SK-N-SH (cell line): ENCODE data around the gene WWOX. TPM values are rescaled to one million over a fixed set of nuclear protein-coding genes. Genes with fewer than 3 reads are reported as not detected.

Experiments used
- CTCF ChIA-PET: fragments of 300-600, 350-600 bp; formaldehyde crosslinking; extraction: SDS; loops from one replicate; lab custom pipeline; 2021; lab: Yijun Ruan, JAX
- POLR2A ChIA-PET: fragments of 350-600 bp; sonication (Branson Sonifier 250); formaldehyde crosslinking; extraction: SDS; loops from one replicate; lab custom pipeline; 2020; ENCODE audit warnings: antibody characterized with exemption, inconsistent platforms; lab: Yijun Ruan, JAX
- DNase-seq: peaks from one replicate; pipeline ENCODE4 v3.0.0; 2012
- H2AFZ ChIP-seq: fragments of 200-600 bp; sonication (generic); 2 replicates; pipeline ENCODE4 v1.8.1; 2016; ENCODE audit warnings: antibody characterized with exemption, mild to moderate bottlenecking, low read depth
- H3F3A ChIP-seq: fragments of 200-600 bp; sonication (generic); replicated peaks from 2 replicates; pipeline ENCODE3; 2016; ENCODE audit warnings: antibody characterized with exemption, mild to moderate bottlenecking; ENCODE audit not compliant: insufficient read depth
- H3K27ac ChIP-seq, 2 experiments: fragments of 200-500 bp in 1 of 2; fragments of 200-600 bp in 1 of 2; sonication (Bioruptor generic) in 1 of 2; sonication (generic), shearing (Covaris generic) in 1 of 2; 2 replicates each; pipeline versions ENCODE4 v1.5.1 to v1.6.1; 2014 to 2016; ENCODE audit warnings: low read depth in 2 of 2, inconsistent platforms in 1 of 2, low read length in 1 of 2, mild to moderate bottlenecking in 1 of 2, mixed read lengths in 1 of 2
- H3K27me3 ChIP-seq: fragments of 200-600 bp; sonication (generic), shearing (Covaris generic); 2 replicates; pipeline ENCODE4 v1.6.1; 2016; ENCODE audit warnings: mixed run types; ENCODE audit not compliant: insufficient read depth
- H3K36me3 ChIP-seq, 2 experiments: fragments of 200-500 bp in 1 of 2; fragments of 200-600 bp in 1 of 2; sonication (Bioruptor generic) in 1 of 2; sonication (generic) in 1 of 2; replicated peaks in 1 of 2; 2 replicates each; pipeline versions ENCODE3 to v1.5.1; 2014 to 2016; ENCODE audit warnings: low read length in 1 of 2, mild to moderate bottlenecking in 1 of 2; ENCODE audit not compliant: insufficient read depth in 2 of 2, control insufficient read depth in 1 of 2
- H3K4me1 ChIP-seq, 2 experiments: fragments of 200-500 bp in 1 of 2; fragments of 200-600 bp in 1 of 2; sonication (Bioruptor generic) in 1 of 2; sonication (generic), shearing (Covaris generic) in 1 of 2; 2 replicates each; pipeline versions ENCODE4 v1.5.1 to v1.6.1; 2014 to 2016; ENCODE audit warnings: low read depth in 1 of 2, low read length in 1 of 2, mixed run types in 1 of 2; ENCODE audit not compliant: insufficient read depth in 2 of 2, control insufficient read depth in 1 of 2
- H3K4me2 ChIP-seq: fragments of 200-600 bp; sonication (generic), shearing (Covaris generic); 2 replicates; pipeline ENCODE4 v1.6.1; 2017; ENCODE audit warnings: mixed run types
- H3K4me3 ChIP-seq, 2 experiments: fragments of 200-500 bp in 1 of 2; fragments of 200-600 bp in 1 of 2; sonication (Bioruptor generic) in 1 of 2; sonication (generic), shearing (Covaris generic) in 1 of 2; 2 replicates each; pipeline versions ENCODE4 v1.5.1 to v1.8.1; 2014 to 2016; ENCODE audit warnings: low read depth in 2 of 2, inconsistent platforms in 1 of 2, low read length in 1 of 2, mild to moderate bottlenecking in 1 of 2, mixed read lengths in 1 of 2, moderate library complexity in 1 of 2
- H3K79me2 ChIP-seq: fragments of 200-600 bp; sonication (generic); 2 replicates; pipeline ENCODE4 v1.8.1; 2017; ENCODE audit warnings: mild to moderate bottlenecking; ENCODE audit not compliant: insufficient read depth
- H3K9ac ChIP-seq: fragments of 200-600 bp; sonication (generic); 2 replicates; pipeline ENCODE4 v1.6.1; 2017; ENCODE audit warnings: mixed run types
- H3K9me2 ChIP-seq: fragments of 200-600 bp; sonication (generic); 2 replicates; pipeline ENCODE4 v1.6.1; 2017; ENCODE audit warnings: mixed run types
- H3K9me3 ChIP-seq: fragments of 200-600 bp; sonication (generic); 2 replicates; pipeline ENCODE4 v1.6.1; 2017; ENCODE audit warnings: mixed run types, mild to moderate bottlenecking, moderate library complexity
- H4K20me1 ChIP-seq: fragments of 200-600 bp; sonication (generic); 2 replicates; pipeline ENCODE4 v1.6.1; 2017; ENCODE audit warnings: mild to moderate bottlenecking, mixed run types; ENCODE audit not compliant: insufficient read depth
- EZH2phosphoT487 ChIP-seq: fragments of 200-600 bp; sonication (generic); IDR thresholded peaks from 2 replicates; pipeline ENCODE4 v1.6.1; 2017; ENCODE audit warnings: low read depth, mixed run types, mild to moderate bottlenecking, antibody characterized with exemption, moderate library complexity, borderline replicate concordance
- GABPA ChIP-seq: IDR thresholded peaks from 2 replicates; pipeline ENCODE4 v1.4.0; 2012; ENCODE audit warnings: low read depth, mild to moderate bottlenecking
- JUND ChIP-seq: IDR thresholded peaks from 2 replicates; pipeline ENCODE4 v1.4.0; 2012
- RAD21 ChIP-seq: IDR thresholded peaks from 2 replicates; pipeline ENCODE4 v1.6.1; 2012; ENCODE audit warnings: mild to moderate bottlenecking, low read length
- RXRA ChIP-seq: IDR thresholded peaks from 2 replicates; pipeline ENCODE4 v1.4.0; 2012; ENCODE audit warnings: low read depth, mild to moderate bottlenecking, borderline replicate concordance
- WGBS: methylation state at CpG from one replicate; pipeline ENCODE4 v1.1.6; 2017; ENCODE audit warnings: low lambda C conversion rate; 5-methylcytosine and 5-hydroxymethylcytosine counted together
- polyA plus RNA-seq, 3 experiments: library from polyadenylated mRNA; depleted of rRNA; stranded (reverse); fragments of >200 nt; gene quantifications; 2 replicates each; pipeline ENCODE4 v1.2.3, GENCODE V29; 2012
- TF ChIP-seq, protein P1 (sequence below): IDR thresholded peaks from 2 replicates; pipeline ENCODE4; 2012
- TF ChIP-seq, protein P2 (sequence below): fragments of 150-350 bp; IDR thresholded peaks from 2 replicates; pipeline ENCODE4 v1.6.1; 2016; ENCODE audit warnings: mild to moderate bottlenecking, low read depth, low read length
- TF ChIP-seq, protein P3 (sequence below): IDR thresholded peaks from 2 replicates; pipeline ENCODE4 v1.4.0; 2012; ENCODE audit warnings: low read depth
- TF ChIP-seq, protein P4 (sequence below): fragments of 200-600 bp; sonication (generic); IDR thresholded peaks from 2 replicates; pipeline ENCODE4 v1.6.1; 2017; ENCODE audit warnings: antibody characterized with exemption, mild to moderate bottlenecking, moderate library complexity
- TF ChIP-seq, protein P5 (sequence below): IDR thresholded peaks from 2 replicates; pipeline ENCODE4 v1.4.0; 2012; ENCODE audit warnings: low read depth, borderline replicate concordance

WWOX gene
- polyA plus RNA-seq, 1 of the 3 experiments (the other 2 are of a cell fraction): 10.8 TPM

DNA sequence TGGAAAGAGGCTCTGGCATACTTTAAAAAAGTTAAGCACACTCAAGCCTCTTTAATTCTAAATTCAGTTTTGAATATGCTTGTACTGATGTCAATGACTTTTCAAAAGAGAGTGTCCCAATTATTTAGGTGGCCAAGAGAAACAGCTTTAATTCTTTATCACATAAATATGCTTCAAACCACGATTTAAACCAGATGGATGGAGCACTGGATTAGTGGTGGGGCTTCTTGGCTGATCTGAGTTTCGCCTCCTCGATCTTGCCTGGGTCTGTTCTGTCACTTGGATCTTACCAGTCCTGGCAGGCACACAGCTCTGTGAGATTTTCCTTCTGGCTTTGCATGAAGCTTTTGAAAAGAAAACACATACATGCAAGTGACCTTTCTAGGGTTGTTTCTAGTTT is 1033.2 kb downstream of the WWOX start:
- Histone ChIP-seq H3K36me3 (no peaks in the 10 kb centered on the region), H2AFZ (no peak overlapping the region), H3K27me3 (no peaks in the 10 kb centered on the region), H3K79me2 (no peaks in the 10 kb centered on the region), H3K9me2 (no peaks in the 10 kb centered on the region), H3K27ac (no peak overlapping the region), H3K4me2 (no peak overlapping the region), H3K4me1 (no peaks in the 10 kb centered on the region; a peak in 1 of 4 replicates), H3F3A (no peaks in the 10 kb centered on the region), H4K20me1 (no peaks in the 10 kb centered on the region), H3K4me3 (no peak overlapping the region), H3K9ac (no peak overlapping the region), H3K9me3 (no peaks in the 10 kb centered on the region)
- TF ChIP-seq GABPA: no peak
- TF ChIP-seq, protein P1, sequence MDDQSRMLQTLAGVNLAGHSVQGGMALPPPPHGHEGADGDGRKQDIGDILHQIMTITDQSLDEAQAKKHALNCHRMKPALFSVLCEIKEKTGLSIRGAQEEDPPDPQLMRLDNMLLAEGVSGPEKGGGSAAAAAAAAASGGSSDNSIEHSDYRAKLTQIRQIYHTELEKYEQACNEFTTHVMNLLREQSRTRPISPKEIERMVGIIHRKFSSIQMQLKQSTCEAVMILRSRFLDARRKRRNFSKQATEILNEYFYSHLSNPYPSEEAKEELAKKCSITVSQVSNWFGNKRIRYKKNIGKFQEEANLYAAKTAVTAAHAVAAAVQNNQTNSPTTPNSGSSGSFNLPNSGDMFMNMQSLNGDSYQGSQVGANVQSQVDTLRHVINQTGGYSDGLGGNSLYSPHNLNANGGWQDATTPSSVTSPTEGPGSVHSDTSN: no peak
- TF ChIP-seq EZH2phosphoT487: no peak
- TF ChIP-seq, protein P2, sequence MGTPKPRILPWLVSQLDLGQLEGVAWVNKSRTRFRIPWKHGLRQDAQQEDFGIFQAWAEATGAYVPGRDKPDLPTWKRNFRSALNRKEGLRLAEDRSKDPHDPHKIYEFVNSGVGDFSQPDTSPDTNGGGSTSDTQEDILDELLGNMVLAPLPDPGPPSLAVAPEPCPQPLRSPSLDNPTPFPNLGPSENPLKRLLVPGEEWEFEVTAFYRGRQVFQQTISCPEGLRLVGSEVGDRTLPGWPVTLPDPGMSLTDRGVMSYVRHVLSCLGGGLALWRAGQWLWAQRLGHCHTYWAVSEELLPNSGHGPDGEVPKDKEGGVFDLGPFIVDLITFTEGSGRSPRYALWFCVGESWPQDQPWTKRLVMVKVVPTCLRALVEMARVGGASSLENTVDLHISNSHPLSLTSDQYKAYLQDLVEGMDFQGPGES: no peak
- no peak for TF ChIP-seq RAD21
- no peak for DNase-seq
- CTCF ChIA-PET: no interaction called here
- WGBS: 12% methylated on average over 3 of the region's 3 CpGs
- POLR2A ChIA-PET: no interaction called here

DNA sequence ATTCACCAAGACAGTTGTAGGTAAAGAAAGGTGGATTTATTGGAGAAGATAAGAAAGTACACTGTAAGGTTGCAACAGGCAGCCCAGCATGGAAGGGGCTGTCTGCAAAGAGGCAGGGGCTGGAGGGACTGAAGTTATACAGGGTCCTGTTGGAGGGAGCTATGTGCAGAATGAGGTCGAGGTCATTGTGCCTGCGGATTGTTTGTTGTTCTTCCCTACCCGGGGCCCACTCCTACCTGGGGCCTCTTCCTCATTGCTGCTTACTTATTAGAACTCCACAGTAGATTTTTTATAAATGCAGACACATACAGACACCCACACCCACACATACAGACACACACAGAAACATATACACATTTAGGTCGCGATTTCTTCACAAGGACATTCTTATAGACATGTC is 1034.8 kb downstream of the WWOX start:
- DNase-seq: no peak
- Histone ChIP-seq H3K9me3 (no peaks in the 10 kb centered on the region), H3K9me2 (no peaks in the 10 kb centered on the region), H3K79me2 (no peaks in the 10 kb centered on the region), H3K4me2 (no peak overlapping the region), H3F3A (no peaks in the 10 kb centered on the region), H3K36me3 (no peaks in the 10 kb centered on the region), H3K27me3 (no peaks in the 10 kb centered on the region), H3K27ac (no peak overlapping the region), H4K20me1 (no peaks in the 10 kb centered on the region), H3K4me1 (no peaks in the 10 kb centered on the region; a peak in 1 of 4 replicates), H3K9ac (no peak overlapping the region), H2AFZ (no peak overlapping the region), H3K4me3 (no peak overlapping the region)
- CTCF ChIA-PET: no interaction called here
- 39% methylated on average over 5 of the region's 5 CpGs for WGBS
- TF ChIP-seq, protein P3, sequence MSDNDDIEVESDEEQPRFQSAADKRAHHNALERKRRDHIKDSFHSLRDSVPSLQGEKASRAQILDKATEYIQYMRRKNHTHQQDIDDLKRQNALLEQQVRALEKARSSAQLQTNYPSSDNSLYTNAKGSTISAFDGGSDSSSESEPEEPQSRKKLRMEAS: no peak
- TF ChIP-seq, protein P4, sequence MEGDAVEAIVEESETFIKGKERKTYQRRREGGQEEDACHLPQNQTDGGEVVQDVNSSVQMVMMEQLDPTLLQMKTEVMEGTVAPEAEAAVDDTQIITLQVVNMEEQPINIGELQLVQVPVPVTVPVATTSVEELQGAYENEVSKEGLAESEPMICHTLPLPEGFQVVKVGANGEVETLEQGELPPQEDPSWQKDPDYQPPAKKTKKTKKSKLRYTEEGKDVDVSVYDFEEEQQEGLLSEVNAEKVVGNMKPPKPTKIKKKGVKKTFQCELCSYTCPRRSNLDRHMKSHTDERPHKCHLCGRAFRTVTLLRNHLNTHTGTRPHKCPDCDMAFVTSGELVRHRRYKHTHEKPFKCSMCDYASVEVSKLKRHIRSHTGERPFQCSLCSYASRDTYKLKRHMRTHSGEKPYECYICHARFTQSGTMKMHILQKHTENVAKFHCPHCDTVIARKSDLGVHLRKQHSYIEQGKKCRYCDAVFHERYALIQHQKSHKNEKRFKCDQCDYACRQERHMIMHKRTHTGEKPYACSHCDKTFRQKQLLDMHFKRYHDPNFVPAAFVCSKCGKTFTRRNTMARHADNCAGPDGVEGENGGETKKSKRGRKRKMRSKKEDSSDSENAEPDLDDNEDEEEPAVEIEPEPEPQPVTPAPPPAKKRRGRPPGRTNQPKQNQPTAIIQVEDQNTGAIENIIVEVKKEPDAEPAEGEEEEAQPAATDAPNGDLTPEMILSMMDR: no peak
- TF ChIP-seq RXRA: no peak
- TF ChIP-seq JUND: no peak
- TF ChIP-seq, protein P5, sequence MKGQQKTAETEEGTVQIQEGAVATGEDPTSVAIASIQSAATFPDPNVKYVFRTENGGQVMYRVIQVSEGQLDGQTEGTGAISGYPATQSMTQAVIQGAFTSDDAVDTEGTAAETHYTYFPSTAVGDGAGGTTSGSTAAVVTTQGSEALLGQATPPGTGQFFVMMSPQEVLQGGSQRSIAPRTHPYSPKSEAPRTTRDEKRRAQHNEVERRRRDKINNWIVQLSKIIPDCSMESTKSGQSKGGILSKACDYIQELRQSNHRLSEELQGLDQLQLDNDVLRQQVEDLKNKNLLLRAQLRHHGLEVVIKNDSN: no peak
- POLR2A ChIA-PET: no interaction called here
